GM10847 (cell line): ENCODE measurements around the gene FAM237A.

Source experiments
- POLR2A ChIP-seq: IDR thresholded peaks from 2 replicates; pipeline ENCODE4 v1.6.1; 2011; ENCODE audit not compliant: insufficient read length; ENCODE audit errors: extremely low read depth

FAM237A gene

GRCh38 chr2:206642075-206643025 is at the start of gene FAM237A:
Gene FAM237A (plus strand): TSS chr2:206642487. CDS start chr2:206644237, 1,750 bp downstream.
- no peak for TF ChIP-seq POLR2A

- TF ChIP-seq POLR2A, result no peak
Measured at GRCh38 chr2:206597717-206598218, 44.5 kb upstream of the FAM237A start.

GRCh38 chr2:206603243-206603642 is 39.0 kb upstream of the FAM237A start:
- no peak for TF ChIP-seq POLR2A

- TF ChIP-seq POLR2A, result no peak
Measured at GRCh38 chr2:206610451-206610850, 31.8 kb upstream of the FAM237A start.

- no peak for TF ChIP-seq POLR2A
Measured at GRCh38 chr2:206611191-206611590, 31.1 kb upstream of the FAM237A start.

- no peak for TF ChIP-seq POLR2A
Measured at GRCh38 chr2:206611736-206612135, 30.6 kb upstream of the FAM237A start.

GRCh38 chr2:206614811-206615210 is 27.5 kb upstream of the FAM237A start:
- no peak for TF ChIP-seq POLR2A

- TF ChIP-seq POLR2A, result no peak
Measured at GRCh38 chr2:206615417-206616089, 26.7 kb upstream of the FAM237A start.

GRCh38 chr2:206616151-206616550 is 26.1 kb upstream of the FAM237A start:
- TF ChIP-seq POLR2A, result no peak

GRCh38 chr2:206619011-206619410 is 23.3 kb upstream of the FAM237A start:
- no peak for TF ChIP-seq POLR2A

GRCh38 chr2:206626108-206626507 is 16.2 kb upstream of the FAM237A start:
- TF ChIP-seq POLR2A, result no peak

- no peak for TF ChIP-seq POLR2A
Measured at GRCh38 chr2:206627632-206628031, 14.7 kb upstream of the FAM237A start.

- no peak for TF ChIP-seq POLR2A
Measured at GRCh38 chr2:206631340-206631739, 10.9 kb upstream of the FAM237A start.

- no peak for TF ChIP-seq POLR2A
Measured at GRCh38 chr2:206635015-206635414, 7.3 kb upstream of the FAM237A start.

GRCh38 chr2:206639636-206640035 is 2.7 kb upstream of the FAM237A start:
- no peak for TF ChIP-seq POLR2A

- TF ChIP-seq POLR2A, result no peak
Measured at GRCh38 chr2:206641226-206641625, 1.1 kb upstream of the FAM237A start.
